ENCODE data around the gene HEBP2.
A peak's percentile ranks its signal among the peaks of the same experiment; 100 is the strongest.

HEBP2 gene

DNA sequence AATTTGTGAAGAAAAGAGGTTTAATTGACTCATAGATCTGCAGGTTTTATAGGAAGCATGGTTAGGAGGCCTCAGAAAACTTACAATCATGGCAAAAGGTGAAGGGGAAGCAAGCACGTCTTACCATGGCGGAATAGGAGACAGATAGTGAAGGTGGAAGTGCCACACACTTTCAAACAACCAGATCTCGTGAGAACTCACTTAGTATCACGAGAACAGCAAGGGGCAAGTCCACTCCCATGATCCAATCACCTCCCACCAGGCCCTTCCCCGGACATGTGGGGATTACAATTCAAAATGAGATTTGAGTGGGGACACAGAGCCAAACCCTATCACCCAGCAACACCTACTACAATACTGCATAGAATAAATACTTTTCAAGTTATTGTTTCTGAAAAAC lies 7.3 kb upstream of the HEBP2 start:
- Histone ChIP-seq H3K4me3 (no peak overlapping the region), H3K27ac (no peak overlapping the region)

DNA sequence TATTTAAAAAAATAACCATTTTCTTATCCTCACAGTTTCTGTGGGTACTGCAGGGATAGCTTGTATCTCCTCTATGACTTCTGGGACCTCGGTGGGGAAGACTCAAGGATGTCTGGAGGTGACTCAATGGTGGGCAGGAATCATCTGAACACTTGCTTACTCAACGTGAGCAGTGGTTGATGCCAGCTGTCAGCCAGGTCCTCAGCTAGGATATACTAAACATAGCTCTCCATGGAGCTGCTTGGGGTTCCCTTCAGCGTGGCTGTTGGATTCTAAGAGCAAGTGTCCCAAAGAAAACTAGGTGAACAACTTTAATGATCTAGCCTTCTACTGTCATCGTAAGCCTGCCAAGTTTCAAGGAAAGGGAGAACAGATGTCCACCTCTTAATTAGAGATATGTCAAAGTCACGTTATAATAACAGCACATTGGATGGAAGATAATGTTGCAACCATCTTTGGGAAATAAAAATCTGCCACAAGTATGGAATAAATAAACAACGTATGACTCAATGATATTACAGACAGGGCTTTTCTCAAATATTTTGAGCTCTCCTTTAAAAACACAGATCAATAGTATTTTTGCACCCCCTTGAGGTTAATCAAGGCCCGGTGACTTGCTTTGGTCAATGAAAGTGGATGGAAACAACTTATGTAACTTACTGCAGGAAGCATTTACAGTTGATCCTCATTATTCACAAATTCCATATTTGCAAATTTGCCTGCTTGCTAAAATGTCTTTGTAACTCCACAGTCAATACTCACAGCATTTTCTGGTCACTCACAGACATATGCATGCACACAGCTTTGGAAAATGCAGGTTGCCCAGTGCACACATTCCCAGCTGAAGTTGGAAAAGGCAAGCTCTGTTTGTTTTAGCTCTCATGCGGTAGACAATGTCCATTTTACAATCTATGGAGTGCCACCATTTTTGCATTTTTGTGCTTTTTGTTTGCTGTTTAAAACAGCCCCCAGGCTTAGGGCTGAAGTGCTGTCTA lies 6.6 kb upstream of the HEBP2 start:
- H3K4me3 ChIP-seq, result no peak overlapping the region
- H3K27ac ChIP-seq, result no peak overlapping the region

DNA sequence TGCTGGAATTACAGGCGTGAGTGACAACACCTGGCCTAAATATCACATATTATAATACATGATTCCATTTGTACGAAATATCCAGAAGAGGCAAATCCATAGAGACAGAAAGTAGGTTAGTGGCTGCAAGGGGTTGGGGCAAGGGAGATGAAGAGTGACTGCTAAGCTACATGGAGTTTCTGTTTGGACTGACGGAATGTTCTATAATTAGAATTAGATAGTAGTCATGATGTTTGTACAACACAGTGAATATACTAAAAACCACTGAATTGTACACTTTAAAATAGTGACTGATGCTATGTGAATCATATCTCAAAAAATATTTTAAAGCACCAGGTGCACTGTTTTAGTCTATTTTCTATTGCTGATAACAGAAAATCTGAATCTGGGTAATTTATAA lies 3.7 kb upstream of the HEBP2 start:
- H3K27ac ChIP-seq, result no peak overlapping the region
- H3K4me3 ChIP-seq, result no peak overlapping the region

DNA sequence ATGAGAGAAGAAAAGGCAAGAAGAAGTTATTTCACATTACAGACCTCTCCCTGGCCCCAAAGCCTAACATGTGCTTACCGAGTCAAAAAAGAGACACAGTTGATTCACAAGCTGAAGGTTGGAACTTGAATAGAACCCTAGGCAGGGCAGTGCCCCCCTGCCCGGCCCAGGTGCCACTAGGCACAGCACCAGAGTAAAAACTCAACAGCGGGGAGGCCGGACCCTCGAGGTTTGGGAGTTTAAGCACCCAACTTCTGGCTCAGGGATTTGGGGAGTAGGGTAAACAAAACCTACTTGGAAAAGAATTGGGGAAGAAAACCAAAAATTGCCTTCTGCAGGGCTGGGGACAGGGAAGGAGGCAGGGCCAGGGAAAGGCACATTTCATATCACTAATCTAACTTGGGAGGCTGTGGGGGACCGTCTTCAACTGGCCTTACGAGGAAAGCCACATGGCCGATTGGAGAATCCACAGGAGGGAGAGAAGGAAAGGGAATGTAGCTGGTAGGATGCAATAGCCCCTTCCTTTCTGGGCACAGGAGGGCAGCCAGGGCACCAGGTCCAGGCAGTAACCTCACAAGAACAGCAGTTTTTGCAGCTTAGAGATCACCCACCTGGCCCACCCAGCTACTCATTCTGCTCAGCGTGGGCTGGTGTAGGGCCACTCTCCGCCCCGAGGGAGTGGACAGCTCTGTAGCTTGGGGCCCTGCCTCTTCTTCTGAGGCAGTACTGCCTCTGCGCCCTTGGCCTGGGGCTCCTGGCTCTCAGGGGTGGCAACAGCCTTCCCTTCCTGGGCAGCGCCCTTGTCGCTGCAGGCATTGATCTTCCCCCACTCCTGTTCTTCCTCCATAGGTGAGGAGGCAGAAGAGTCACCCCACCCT lies 1.8 kb upstream of the HEBP2 start:
- H3K27ac ChIP-seq, result no peak overlapping the region
- no peak overlapping the region for H3K4me3 ChIP-seq

DNA sequence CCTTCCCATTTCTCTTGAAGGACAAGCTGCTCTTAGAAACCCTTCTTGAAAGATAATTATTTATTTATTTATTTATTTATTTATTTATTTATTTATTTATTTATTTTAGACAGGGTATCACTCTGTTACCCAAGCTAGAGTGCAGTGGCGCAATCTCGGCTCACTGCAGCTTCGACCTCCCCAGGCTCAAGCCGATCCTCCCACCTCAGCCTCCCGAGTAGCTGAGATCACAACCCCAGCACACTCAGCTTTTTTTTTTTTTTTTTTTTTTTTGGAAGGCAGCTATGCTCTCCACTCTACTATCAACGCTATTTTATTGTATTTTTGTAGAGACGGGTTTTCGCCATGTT lies 1.2 kb upstream of the HEBP2 start:
- peak overlapping the region in 10 of 21 experiments; percentile 91 to 97 (median 96) for H3K27ac ChIP-seq
- peak overlapping the region in 2 of 7 experiments; percentile 77 to 90 for H3K4me3 ChIP-seq

DNA sequence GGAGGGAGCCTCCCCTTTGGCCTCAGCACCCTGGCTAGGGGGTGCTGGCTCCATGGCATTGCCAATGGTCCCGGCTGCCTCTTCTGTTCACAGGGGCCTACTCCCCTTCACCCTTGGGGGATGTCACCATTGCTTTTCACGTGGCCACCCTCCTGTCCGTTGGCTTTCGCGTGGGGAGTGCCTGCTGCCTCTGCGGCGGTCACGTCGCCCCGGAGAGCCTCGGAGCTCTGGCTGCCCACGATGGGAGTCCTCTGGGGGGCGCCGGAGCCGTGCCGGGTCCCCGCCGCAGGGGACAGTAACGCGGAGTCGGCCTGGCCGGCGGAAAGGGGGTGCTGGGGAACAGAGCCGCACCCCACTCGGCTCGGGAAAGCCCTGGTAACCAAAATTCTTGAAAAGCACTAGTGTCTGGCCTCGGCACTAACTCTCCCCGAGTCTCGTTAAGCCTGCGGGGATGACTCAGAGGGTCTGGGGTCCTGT lies 661 bp upstream of the HEBP2 start:
- peak overlapping the region; percentile 55 to 97 (median 94) for H3K27ac ChIP-seq
- H3K4me3 ChIP-seq, result peak overlapping the region; percentile 72 to 94 (median 82)

DNA sequence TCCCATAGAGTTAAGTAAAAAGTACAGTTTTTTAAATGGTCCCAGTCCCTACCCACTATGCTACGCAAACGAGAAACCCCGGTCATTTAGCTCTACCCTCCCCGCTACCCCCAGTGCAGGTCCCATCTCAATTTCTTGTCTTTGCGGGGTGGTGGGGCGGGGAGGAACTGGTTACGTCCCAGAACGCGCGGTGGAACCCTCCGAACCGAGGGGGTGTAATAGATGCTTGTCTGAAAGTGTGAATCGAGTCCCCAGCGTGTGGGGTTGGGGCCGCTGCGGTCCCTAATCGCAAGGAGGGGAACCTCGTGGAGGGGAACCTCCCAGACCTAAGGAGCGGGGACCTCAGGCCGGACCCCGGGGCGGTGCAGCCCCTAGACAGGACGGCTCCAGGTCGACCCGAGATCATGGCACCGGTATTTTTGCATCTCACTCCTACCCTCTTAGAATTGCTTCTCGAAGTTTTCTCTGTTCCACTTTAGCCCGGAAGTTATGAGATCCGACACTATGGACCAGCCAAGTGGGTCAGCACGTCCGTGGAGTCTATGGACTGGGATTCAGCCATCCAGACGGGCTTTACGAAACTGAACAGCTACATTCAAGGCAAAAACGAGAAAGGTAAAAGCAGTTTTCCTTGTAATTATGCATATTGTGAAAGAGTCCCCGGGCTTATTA lies 779 bp downstream of the HEBP2 start:
- Histone ChIP-seq H3K27ac (peak overlapping the region; percentile 81 to 97 (median 94)), H3K4me3 (peak overlapping the region; percentile 72 to 94 (median 82))

DNA sequence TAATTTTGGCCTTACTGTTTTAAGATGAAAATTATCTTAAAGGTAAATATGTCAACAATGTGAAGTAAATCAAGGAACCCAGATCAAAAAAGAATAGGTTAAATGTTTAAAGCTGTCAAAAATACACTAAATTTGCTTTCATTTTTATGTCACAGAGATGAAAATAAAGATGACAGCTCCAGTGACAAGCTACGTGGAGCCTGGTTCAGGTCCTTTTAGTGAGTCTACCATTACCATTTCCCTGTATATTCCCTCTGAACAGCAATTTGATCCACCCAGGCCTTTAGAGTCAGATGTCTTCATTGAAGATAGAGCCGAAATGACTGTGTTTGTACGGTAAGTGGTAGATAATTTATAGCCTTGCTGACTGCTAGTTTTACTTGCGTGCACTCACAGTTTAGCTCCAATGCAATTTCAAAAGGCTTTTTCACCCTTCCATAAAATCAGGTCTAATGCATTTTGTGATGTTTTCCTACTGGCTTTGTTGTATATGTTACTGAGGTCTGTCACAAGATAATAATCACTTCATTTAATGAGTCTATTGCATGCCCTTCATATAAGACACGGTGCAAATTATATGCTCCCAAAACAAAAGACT lies 1.9 kb downstream of the HEBP2 start:
- Histone ChIP-seq H3K27ac (peak overlapping the region in 5 of 21 experiments; percentile 91 to 97 (median 95)), H3K4me3 (peak overlapping the region in 1 of 7 experiments; percentile 77)

DNA sequence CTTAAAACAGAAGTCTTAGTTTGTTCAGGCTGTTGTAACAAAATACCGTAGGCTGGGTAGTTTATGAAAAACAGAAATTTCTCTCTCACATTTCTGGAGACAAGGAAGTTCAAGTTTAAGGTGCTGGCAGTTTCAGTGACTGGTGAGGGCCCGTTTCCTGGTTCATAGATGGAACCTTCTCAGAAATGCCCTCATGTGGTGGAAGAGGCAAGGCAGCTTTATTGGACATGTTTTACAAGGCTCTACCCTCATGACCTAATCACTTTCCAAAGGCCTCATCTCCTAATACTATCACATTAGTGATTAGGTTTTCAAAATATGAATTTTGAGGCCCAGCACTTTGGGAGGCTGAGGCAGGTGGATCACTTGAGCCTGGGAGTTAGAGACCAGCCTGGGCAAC lies 2.4 kb downstream of the HEBP2 start:
- H3K4me3 ChIP-seq, result no peak overlapping the region
- no peak overlapping the region for H3K27ac ChIP-seq

DNA sequence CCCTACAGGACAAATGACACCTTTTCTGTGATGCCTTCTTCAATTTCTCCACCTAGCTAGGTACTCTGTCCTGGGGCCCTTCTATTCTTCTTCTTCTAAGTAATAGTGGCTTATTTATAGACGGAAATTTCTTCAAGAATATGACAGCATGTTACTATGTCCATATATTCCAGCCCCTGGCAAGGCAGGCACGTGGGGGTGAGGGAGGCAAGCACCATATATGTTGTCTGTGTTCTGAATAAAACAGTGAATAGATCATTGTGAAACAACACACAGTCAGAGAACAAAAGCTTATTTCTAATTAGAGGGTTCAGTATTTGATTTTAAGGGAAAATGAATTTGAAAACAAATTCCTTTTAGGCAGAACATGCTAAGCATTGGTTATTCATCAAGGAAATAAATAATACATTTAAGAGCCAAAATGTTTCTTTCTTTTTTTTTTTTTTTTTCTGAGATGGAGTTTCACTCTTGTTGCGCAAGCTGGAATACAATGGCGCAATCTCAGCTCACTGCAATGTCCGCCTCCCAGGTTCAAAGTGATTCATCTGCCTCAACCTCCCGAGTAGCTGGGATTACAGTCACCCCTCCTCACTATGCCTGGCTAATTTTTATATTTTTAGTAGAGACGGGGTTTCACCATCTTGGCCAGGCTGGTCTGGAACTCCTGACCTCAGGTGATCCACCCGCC lies 6.2 kb downstream of the HEBP2 start:
- Histone ChIP-seq H3K4me3 (no peak overlapping the region), H3K27ac (peak overlapping the region in 8 of 21 experiments; percentile 4 to 46 (median 12))

DNA sequence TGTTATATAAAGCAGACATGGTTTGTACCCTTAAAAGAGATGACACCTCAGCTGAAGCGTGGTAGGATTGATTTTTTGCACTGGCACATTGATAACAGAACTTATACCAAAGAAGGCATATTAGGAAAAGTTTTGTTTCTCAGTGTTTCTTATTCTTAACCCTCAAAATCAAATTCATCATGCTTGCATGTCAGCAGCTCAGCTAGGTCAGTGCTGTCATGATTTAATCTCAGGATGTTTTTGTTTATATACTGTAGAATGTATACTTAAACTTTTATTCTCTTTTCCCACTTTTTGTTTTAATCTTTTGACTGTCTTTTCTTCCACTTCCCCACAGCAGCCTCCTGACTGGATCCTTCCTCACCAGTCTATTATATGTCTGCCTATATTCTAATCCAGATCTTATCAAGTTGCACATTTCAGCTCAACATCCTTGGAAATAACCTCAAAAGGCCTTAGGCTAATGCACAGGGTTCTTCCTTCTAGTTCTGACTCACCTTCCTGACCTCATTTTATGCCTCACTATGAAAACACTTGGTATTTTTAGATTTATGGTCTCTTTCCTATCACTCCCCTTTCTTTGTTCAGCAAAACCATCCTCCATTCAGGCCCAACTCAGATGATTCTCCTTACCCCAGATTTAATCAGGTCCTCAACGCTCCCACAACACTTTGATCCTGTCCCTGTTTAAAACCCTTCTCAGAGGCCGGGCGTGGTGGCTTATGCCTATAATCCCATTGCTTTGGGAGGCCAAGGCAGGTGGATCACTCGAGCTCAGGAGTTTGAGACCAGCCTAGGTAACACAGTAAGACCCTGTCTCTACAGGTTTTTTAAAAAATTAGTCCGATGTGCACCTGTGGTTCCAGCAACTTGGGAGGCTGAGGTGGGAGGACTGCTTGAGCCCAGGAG lies 7.2 kb downstream of the HEBP2 start:
- H3K27ac ChIP-seq, result peak overlapping the region in 7 of 21 experiments; percentile 7 to 46 (median 32)
- H3K4me3 ChIP-seq, result no peak overlapping the region

DNA sequence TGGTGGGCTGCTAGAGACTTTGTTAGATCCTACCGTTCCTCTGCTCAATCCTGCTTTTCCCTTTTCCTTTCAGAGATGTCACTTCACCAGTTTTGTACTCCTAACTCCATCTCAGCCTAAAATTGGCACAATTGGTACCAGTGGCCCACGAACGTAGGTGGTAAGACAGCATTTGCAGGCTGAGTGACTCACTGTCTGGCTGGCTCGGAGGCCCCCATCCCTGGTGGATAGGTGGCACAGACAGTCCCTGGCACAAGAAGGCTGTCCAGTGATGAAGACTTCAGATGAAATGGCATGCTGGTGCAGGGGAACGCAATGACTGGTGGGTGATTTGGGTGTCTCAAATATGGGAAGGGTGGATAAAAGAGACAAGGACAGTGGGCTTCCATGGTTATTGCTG lies 11.1 kb downstream of the HEBP2 start:
- Histone ChIP-seq H3K4me3 (no peak overlapping the region), H3K27ac (no peak overlapping the region)

DNA sequence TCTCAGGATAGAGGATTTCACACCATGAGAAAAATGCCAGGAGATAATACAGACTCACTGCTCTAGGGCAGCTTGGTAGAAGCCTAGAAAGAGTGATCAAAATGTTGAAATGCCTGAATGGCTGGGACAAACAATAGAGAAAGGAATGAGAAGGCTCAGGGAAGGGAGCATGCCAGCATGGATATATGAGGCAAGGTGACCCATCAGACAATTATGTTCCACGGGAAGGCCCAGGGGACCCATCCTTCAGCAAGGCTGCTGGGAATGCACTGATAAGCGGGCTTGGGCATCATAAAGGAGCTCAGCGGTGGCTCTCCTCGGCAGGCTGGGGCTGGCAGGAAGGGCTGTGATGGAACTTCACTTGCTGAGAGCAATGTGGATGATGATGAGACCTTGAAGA lies 12.2 kb downstream of the HEBP2 start:
- Histone ChIP-seq H3K27ac (no peak overlapping the region), H3K4me3 (no peak overlapping the region)

DNA sequence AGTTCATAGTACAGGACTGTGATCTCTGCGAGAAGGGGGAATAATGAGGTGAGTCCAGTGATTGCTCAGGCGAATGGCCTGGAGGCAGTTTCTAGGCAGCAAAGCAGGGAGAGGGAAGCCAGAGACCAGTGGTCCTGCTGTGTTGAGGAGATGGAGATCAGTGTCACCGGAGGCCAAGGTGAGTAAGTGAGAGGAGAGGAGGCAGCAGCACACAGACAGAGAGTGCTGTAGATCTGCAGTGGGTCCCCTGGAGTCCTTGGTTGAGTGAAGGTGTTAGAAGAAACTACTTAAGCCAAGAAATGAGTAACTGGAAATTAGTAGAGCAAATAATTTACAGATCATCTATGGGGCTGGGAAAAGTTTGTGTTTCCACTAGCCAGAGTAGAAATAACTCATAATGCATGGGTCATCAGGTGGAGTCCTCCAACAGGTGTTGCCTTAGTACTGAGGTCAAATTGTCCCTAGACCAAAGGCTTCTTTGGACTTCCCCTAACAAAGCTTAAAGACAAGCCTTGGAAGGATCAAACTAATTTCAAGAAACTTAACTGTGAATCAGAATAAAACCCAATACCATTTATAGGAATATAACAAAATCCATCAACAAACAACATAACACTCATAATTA lies 13.6 kb downstream of the HEBP2 start:
- H3K27ac ChIP-seq, result no peak overlapping the region
- H3K4me3 ChIP-seq, result no peak overlapping the region

DNA sequence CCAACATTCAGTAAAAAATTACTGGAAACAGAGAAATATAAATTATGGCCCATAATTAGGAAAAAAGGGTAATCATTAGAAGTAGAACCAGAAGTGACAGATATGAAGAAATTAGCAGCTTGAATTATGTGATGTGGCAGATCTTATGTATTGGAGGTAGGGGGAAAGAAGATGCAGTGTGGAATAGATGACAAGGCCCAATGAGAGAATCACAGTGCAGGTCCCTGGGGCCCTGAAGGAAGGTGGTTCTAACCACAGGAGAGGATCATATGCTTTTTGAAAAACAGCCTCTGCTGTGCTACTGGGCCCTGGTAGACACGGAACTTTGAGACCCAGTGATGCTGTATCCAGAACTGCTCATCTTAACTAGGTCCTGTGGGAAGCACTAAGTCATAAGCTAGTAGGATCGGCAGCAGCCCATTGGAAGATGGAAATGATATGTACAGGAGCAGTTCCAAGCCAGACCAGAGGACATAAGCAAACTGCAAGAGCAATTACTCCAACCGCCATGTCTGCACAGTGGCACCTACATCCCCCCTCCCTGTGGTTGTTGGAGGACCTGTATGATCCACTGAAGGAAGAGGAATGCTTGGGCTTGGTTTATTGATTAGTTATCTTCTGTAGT lies 14.2 kb downstream of the HEBP2 start:
- no peak overlapping the region for H3K27ac ChIP-seq
- H3K4me3 ChIP-seq, result no peak overlapping the region

DNA sequence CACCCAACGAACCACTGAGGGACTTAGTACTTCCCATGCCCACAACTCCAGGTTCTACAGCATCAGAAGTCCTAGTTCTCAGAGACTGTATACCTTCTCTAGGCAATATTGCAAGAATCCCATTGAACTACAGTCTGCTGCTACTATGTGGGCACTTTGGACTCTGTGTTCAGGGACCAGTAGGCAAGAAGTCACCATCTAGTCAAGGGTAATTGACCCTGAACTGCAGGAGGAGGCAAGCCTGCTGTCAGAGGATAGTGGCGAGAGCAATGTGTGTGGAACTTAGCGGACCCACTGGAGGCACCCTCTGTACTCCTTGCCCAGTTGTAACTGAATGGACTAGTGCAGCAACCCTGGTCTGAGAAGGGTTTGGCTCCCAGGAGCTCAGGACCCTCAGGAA lies 15.7 kb downstream of the HEBP2 start:
- Histone ChIP-seq H3K4me3 (no peak overlapping the region), H3K27ac (no peak overlapping the region)

DNA sequence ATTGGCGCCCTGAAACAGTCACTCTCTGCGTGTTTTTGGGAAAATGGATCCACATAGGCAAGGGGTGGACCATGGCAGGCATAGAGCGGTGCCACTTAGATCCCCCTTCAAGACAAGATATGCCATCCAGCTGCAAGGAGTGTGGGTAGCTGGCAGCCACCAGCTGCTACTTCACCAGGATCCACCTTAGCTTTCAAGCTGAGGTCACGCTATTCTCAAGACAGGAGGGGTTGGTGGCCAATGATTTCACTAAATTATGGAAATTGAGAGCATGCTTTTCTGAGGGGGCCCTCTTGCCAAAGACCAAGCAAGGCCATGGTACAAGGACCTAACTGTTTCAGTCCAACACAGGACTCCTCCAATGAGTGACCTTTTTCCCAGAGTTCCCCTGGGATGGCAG lies 16.3 kb downstream of the HEBP2 start:
- Histone ChIP-seq H3K27ac (no peak overlapping the region), H3K4me3 (no peak overlapping the region)

Data from skin epidermis (tissue), 12 donors.